Measurements from ENCODE around the gene LMF2.
A peak's percentile ranks its signal among the peaks of the same experiment; 100 is the strongest.

The LMF2 gene

GRCh38 chr22:50502628-50503474, 4.7 kb downstream of the LMF2 start:
- no peak for DNase-seq

GRCh38 chr22:50502096-50502495, 5.4 kb downstream of the LMF2 start:
- DNase-seq = no peak

GRCh38 chr22:50500452-50500851, 7.0 kb downstream of the LMF2 start:
- no peak for DNase-seq

GRCh38 chr22:50498322-50498890, 9.1 kb downstream of the LMF2 start:
- DNase-seq = peak; percentile 51 to 74

- DNase-seq = no peak
Measured at GRCh38 chr22:50497093-50497492, 10.4 kb downstream of the LMF2 start.

- no peak for DNase-seq
Measured at GRCh38 chr22:50490531-50491308, 16.8 kb downstream of the LMF2 start.

GRCh38 chr22:50489363-50490243, 17.9 kb downstream of the LMF2 start:
- no peak for DNase-seq

GRCh38 chr22:50488886-50489285, 18.6 kb downstream of the LMF2 start:
- no peak for DNase-seq

- no peak for DNase-seq
Measured at GRCh38 chr22:50488006-50488677, 19.4 kb downstream of the LMF2 start.

GRCh38 chr22:50487290-50488005, 20.1 kb downstream of the LMF2 start:
- DNase-seq = no peak

- no peak for DNase-seq
Measured at GRCh38 chr22:50486561-50487289, 20.8 kb downstream of the LMF2 start, which contains the start of gene MIOX. Gene MIOX (plus strand): TSS chr22:50486859. CDS start chr22:50486898, 39 bp downstream.

GRCh38 chr22:50485221-50486131, 22.0 kb downstream of the LMF2 start:
- no peak for DNase-seq

GRCh38 chr22:50483977-50484853, 23.3 kb downstream of the LMF2 start:
- no peak for DNase-seq

GRCh38 chr22:50483556-50483955, 23.9 kb downstream of the LMF2 start:
- no peak for DNase-seq

GRCh38 chr22:50483106-50483505, 24.4 kb downstream of the LMF2 start:
- no peak for DNase-seq

GRCh38 chr22:50482107-50483074, 25.1 kb downstream of the LMF2 start:
- DNase-seq = no peak

- peak in 1 of 2 experiments; percentile 42 for DNase-seq
Measured at GRCh38 chr22:50481440-50482106, 25.9 kb downstream of the LMF2 start, which contains the start of gene ADM2. Gene ADM2 (plus strand): TSS chr22:50481543. CDS start chr22:50481848, 305 bp downstream.
